H1 (cell line): ENCODE results near the gene AP2A1. TPM values are rescaled to one million over a fixed set of nuclear protein-coding genes. Genes with fewer than 3 reads are reported as not detected.

Experiments
- CTCF ChIA-PET: fragments of 300-600 bp; sonication (Branson Sonifier 250); formaldehyde crosslinking; loops from one replicate; lab custom pipeline; 2021; ENCODE audit not compliant: partially characterized antibody; lab: Charles Lee
- POLR2A ChIA-PET: fragments of 300-600 bp; sonication (Branson Sonifier 250); formaldehyde crosslinking; loops from one replicate; lab custom pipeline; 2021; ENCODE audit warnings: inconsistent platforms; ENCODE audit not compliant: partially characterized antibody; lab: Charles Lee
- DNase-seq, 2 experiments: peaks; one replicate each; pipeline versions ENCODE4 v3.0.0 to v3.0.0-alpha.2; 2010 to 2022; ENCODE audit warnings: low spot score in 2 of 2, low read depth in 1 of 2, mixed read lengths in 1 of 2
- FAIRE-seq: peaks from 2 replicates; lab custom pipeline; 2011; peaks lifted over from hg19 to GRCh38; lab: Jason Lieb, UNC
- H2AFZ ChIP-seq: 2 replicates; pipeline ENCODE4 v1.8.1; 2012; ENCODE audit warnings: low read length, inconsistent platforms
- H2AK5ac ChIP-seq: 2 replicates; pipeline ENCODE4 v1.6.1; 2013; ENCODE audit warnings: low read depth, low read length
- H2BK120ac ChIP-seq: replicated peaks from 2 replicates; pipeline ENCODE3; 2013; ENCODE audit warnings: low read depth, low read length, inconsistent platforms
- H2BK12ac ChIP-seq: 2 replicates; pipeline ENCODE4 v1.6.1; 2013; ENCODE audit warnings: low read depth, low read length
- H2BK15ac ChIP-seq: 2 replicates; pipeline ENCODE4 v1.6.1; 2013; ENCODE audit warnings: low read length
- H2BK20ac ChIP-seq: 2 replicates; pipeline ENCODE4 v1.6.1; 2013; ENCODE audit warnings: low read length
- H2BK5ac ChIP-seq: 2 replicates; pipeline ENCODE4 v1.6.1; 2013; ENCODE audit warnings: low read depth, low read length
- H3K14ac ChIP-seq: 2 replicates; pipeline ENCODE4 v1.6.1; 2013; ENCODE audit warnings: inconsistent platforms; ENCODE audit not compliant: insufficient read length
- H3K18ac ChIP-seq: 2 replicates; pipeline ENCODE4 v1.6.1; 2013; ENCODE audit warnings: low read length; ENCODE audit errors: extremely low read depth
- H3K23ac ChIP-seq: 2 replicates; pipeline ENCODE4 v1.6.1; 2013; ENCODE audit warnings: inconsistent platforms; ENCODE audit not compliant: insufficient read length
- H3K23me2 ChIP-seq: 2 replicates; pipeline ENCODE4 v1.6.1; 2013; ENCODE audit warnings: low read depth, low read length
- H3K27ac ChIP-seq: 2 replicates; pipeline ENCODE4 v1.6.1; 2011; ENCODE audit warnings: low read depth, low read length, inconsistent platforms
- H3K27me3 ChIP-seq, 4 experiments: replicated peaks in 1 of 4; 1 replicate in 1 of 4; 2 replicates in 3 of 4; pipeline versions ENCODE4 v1.6.1 to v1.8.1; 2011 to 2013; ENCODE audit warnings: low read length in 3 of 4, mild to moderate bottlenecking in 3 of 4, inconsistent platforms in 2 of 4, mixed read lengths in 2 of 4, moderate library complexity in 1 of 4; ENCODE audit not compliant: control insufficient read depth in 3 of 4, insufficient read depth in 3 of 4; ENCODE audit errors: extremely low read depth in 1 of 4
- H3K36me3 ChIP-seq, 4 experiments: 2 replicates each; pipeline versions ENCODE4 v1.6.1 to v1.8.1; 2011 to 2013; ENCODE audit warnings: mild to moderate bottlenecking in 4 of 4, low read length in 3 of 4, moderate library complexity in 2 of 4, control low read depth in 1 of 4, inconsistent platforms in 1 of 4; ENCODE audit not compliant: insufficient read depth in 4 of 4, control insufficient read depth in 2 of 4
- H3K4ac ChIP-seq: replicated peaks from 2 replicates; pipeline ENCODE3; 2013; ENCODE audit warnings: low read length, low read depth, mixed read lengths, inconsistent platforms; ENCODE audit not compliant: insufficient read length
- H3K4me1 ChIP-seq, 4 experiments: replicated peaks in 1 of 4; 1 replicate in 1 of 4; 2 replicates in 3 of 4; pipeline versions ENCODE4 v1.6.1 to v1.8.1; 2011 to 2013; ENCODE audit warnings: low read length in 3 of 4, inconsistent platforms in 2 of 4, mixed read lengths in 1 of 4; ENCODE audit not compliant: insufficient read depth in 4 of 4, control insufficient read depth in 3 of 4
- H3K4me2 ChIP-seq, 2 experiments: 2 replicates each; pipeline versions ENCODE4 v1.6.1 to v1.8.1; 2011 to 2013; ENCODE audit warnings: low read depth in 2 of 2, low read length in 2 of 2, control low read depth in 1 of 2, inconsistent platforms in 1 of 2, mild to moderate bottlenecking in 1 of 2; ENCODE audit not compliant: insufficient read depth in 1 of 2
- H3K4me3 ChIP-seq, 4 experiments: fragments of 200-600, 300-600 bp in 1 of 4; sonication (generic), shearing (Covaris generic), sonication (Bioruptor Twin) in 1 of 4; 2 replicates each; pipeline versions ENCODE4 v1.5.1 to v1.8.1; 2011 to 2016; ENCODE audit warnings: low read length in 4 of 4, low read depth in 3 of 4, control low read depth in 2 of 4, inconsistent platforms in 2 of 4, mild to moderate bottlenecking in 2 of 4, mixed read lengths in 1 of 4, moderate library complexity in 1 of 4; ENCODE audit not compliant: insufficient read depth in 2 of 4; ENCODE audit errors: extremely low read depth in 1 of 4
- H3K56ac ChIP-seq: replicated peaks from 2 replicates; pipeline ENCODE3; 2013; ENCODE audit warnings: low read depth, mild to moderate bottlenecking, mixed read lengths, low read length, inconsistent platforms; ENCODE audit not compliant: insufficient read length
- H3K79me1 ChIP-seq: 2 replicates; pipeline ENCODE4 v1.6.1; 2013; ENCODE audit warnings: low read depth, low read length, control low read depth
- H3K79me2 ChIP-seq, 2 experiments: 2 replicates each; pipeline versions ENCODE4 v1.6.1 to v1.8.1; 2012 to 2013; ENCODE audit warnings: low read length in 2 of 2, mild to moderate bottlenecking in 2 of 2, inconsistent platforms in 1 of 2; ENCODE audit not compliant: insufficient read depth in 2 of 2, control insufficient read depth in 1 of 2
- H3K9ac ChIP-seq, 4 experiments: replicated peaks in 1 of 4; 1 replicate in 1 of 4; 2 replicates in 3 of 4; pipeline versions ENCODE4 v1.6.1 to v1.8.1; 2011 to 2013; ENCODE audit warnings: low read depth in 3 of 4, low read length in 3 of 4, control low read depth in 2 of 4, mild to moderate bottlenecking in 2 of 4, moderate library complexity in 2 of 4, inconsistent platforms in 1 of 4; ENCODE audit errors: extremely low read depth in 1 of 4
- H3K9me3 ChIP-seq, 2 experiments: 2 replicates each; pipeline versions ENCODE4 v1.6.1 to v1.8.1; 2012 to 2013; ENCODE audit warnings: mild to moderate bottlenecking in 2 of 2, moderate library complexity in 2 of 2, control low read depth in 1 of 2, inconsistent platforms in 1 of 2, low read depth in 1 of 2, low read length in 1 of 2, mixed read lengths in 1 of 2; ENCODE audit not compliant: insufficient read depth in 2 of 2
- H4K20me1 ChIP-seq, 2 experiments: replicated peaks in 1 of 2; 2 replicates each; pipeline versions ENCODE3 to v1.8.1; 2011 to 2013; ENCODE audit warnings: inconsistent platforms in 2 of 2, low read length in 2 of 2, mild to moderate bottlenecking in 1 of 2; ENCODE audit not compliant: insufficient read depth in 2 of 2, control insufficient read depth in 1 of 2
- H4K5ac ChIP-seq: 2 replicates; pipeline ENCODE4 v1.6.1; 2013; ENCODE audit warnings: low read length, low read depth, mixed read lengths, inconsistent platforms; ENCODE audit not compliant: insufficient read length
- H4K8ac ChIP-seq: 2 replicates; pipeline ENCODE4 v1.8.0; 2013; ENCODE audit warnings: mild to moderate bottlenecking, moderate library complexity, low read length, inconsistent platforms; ENCODE audit not compliant: insufficient read depth; ENCODE audit errors: extremely low read depth
- H4K91ac ChIP-seq: replicated peaks from 2 replicates; pipeline ENCODE3; 2013; ENCODE audit warnings: low read length, mixed read lengths, inconsistent platforms; ENCODE audit not compliant: insufficient read length
- ATF3 ChIP-seq: IDR thresholded peaks from 2 replicates; pipeline ENCODE4 v1.6.1; 2011; ENCODE audit warnings: low read depth, mild to moderate bottlenecking, low read length; ENCODE audit not compliant: insufficient read depth
- CTCF ChIP-seq, 3 experiments: IDR thresholded peaks; 1 replicate in 2 of 3; 2 replicates in 1 of 3; pipeline versions ENCODE4 v1.5.1 to v1.6.1; 2011; ENCODE audit warnings: low read length in 3 of 3, mild to moderate bottlenecking in 3 of 3, inconsistent platforms in 2 of 3, low read depth in 1 of 3, moderate library complexity in 1 of 3; ENCODE audit not compliant: insufficient read depth in 1 of 3; ENCODE audit errors: control extremely low read depth in 1 of 3
- RNF2 ChIP-seq: fragments of 200-900, 300-1000 bp; sonication (generic); IDR thresholded peaks from 2 replicates; pipeline ENCODE4 v1.7.1; 2016; ENCODE audit warnings: borderline replicate concordance, low read depth, mild to moderate bottlenecking, antibody characterized with exemption, low read length; ENCODE audit not compliant: poor library complexity, severe bottlenecking; ENCODE audit errors: missing control alignments
- SAP30 ChIP-seq: fragments of 300-600 bp; sonication (generic); IDR thresholded peaks from 2 replicates; pipeline ENCODE4 v1.7.1; 2012; ENCODE audit warnings: low read length, moderate library complexity, mild to moderate bottlenecking, inconsistent platforms; ENCODE audit not compliant: insufficient read depth, insufficient replicate concordance
- WGBS, 2 experiments: shearing (Covaris generic) in 1 of 2; methylation state at CpG; one replicate each; pipeline versions ENCODE4 v1.1.6 to v1.1.7; 2013 to 2015; ENCODE audit warnings: low lambda C conversion rate in 2 of 2, mixed read lengths in 2 of 2, inconsistent platforms in 1 of 2, low coverage in 1 of 2, missing lambda C conversion rate in 1 of 2; ENCODE audit not compliant: insufficient replicate concordance in 2 of 2, insufficient coverage in 1 of 2, insufficient read length in 1 of 2; ENCODE audit errors: extremely low coverage in 1 of 2, missing lambda C conversion rate in 1 of 2; 5-methylcytosine and 5-hydroxymethylcytosine counted together
- polyA plus RNA-seq, 7 experiments: library from polyadenylated mRNA; depleted of rRNA in 3 of 7; stranded (reverse) in 5 of 7; unstranded in 2 of 7; fragments of >200 nt in 5 of 7; fragments of 200-250 nt in 2 of 7; gene quantifications; 1 replicate in 5 of 7; 2 replicates in 1 of 7; 4 replicates in 1 of 7; pipeline versions ENCODE4 v1.2.1 to v1.2.3, GENCODE V29; 2011 to 2013; ENCODE audit warnings: missing spikeins in 2 of 7, mixed read lengths in 2 of 7
- total RNA-seq: library from RNA; stranded (reverse); fragmentation: NEBNext Ultra II Directional; extraction: Animal tissue kit (Norgen Biotek cat#: 25700); gene quantifications from 2 replicates; pipeline ENCODE4 v1.2.1, GENCODE V29; 2021

The AP2A1 gene
- total and polyA plus RNA-seq, 2 of the 8 experiments (the other 6 are each of a cell fraction or from before 2014, with no cell fraction given), result 105 to 106 TPM

GRCh38 chr19:49775742-49776370, 9.1 kb downstream of the AP2A1 start:
- H3K79me2 ChIP-seq, result no peaks in the 10 kb centered on the region; a peak in 1 of 4 replicates
- no peak for DNase-seq
- H3K4ac ChIP-seq, result no peak overlapping the region
- H3K36me3 ChIP-seq, result no peaks in the 10 kb centered on the region; a peak in 1 of 8 replicates
- no peak overlapping the region for H3K9ac ChIP-seq
- no peak overlapping the region for H2BK12ac ChIP-seq
- no peak overlapping the region for H3K27ac ChIP-seq
- 0 out of 2 replicates have a peak overlapping the region, but pooled peaks have one; percentile 53 for H2AK5ac ChIP-seq
- POLR2A ChIA-PET, result interaction anchor here (1.0 to 2.5 kb wide), 3 partner anchors 9 to 87 kb away, joined by 3 to 7 read pairs (median 7); partner anchors contain the start of gene AP2A1
- H3K4me2 ChIP-seq, result no peak overlapping the region
- no peak overlapping the region for H4K5ac ChIP-seq
- no peak overlapping the region for H3K14ac ChIP-seq
- CTCF ChIA-PET, result interaction anchor here (1.8 kb wide), 1 partner anchor 18 kb away, joined by 5 read pairs; no protein-coding TSS in a partner anchor
- no peak overlapping the region for H4K91ac ChIP-seq
- no peak overlapping the region for H2BK5ac ChIP-seq
- H2BK20ac ChIP-seq, result no peak overlapping the region
- peaks cover 3 to 10% of the 10 kb centered on the region in 2 experiments for H4K20me1 ChIP-seq
- no peak overlapping the region for H2BK15ac ChIP-seq
- no peaks in the 10 kb centered on the region for H3K4me1 ChIP-seq
- no peak overlapping the region for H4K8ac ChIP-seq
- no peak overlapping the region for H3K23ac ChIP-seq
- no peak overlapping the region for H3K18ac ChIP-seq
- H2BK120ac ChIP-seq, result no peak overlapping the region
- no peak overlapping the region for H2AFZ ChIP-seq
- no peak for FAIRE-seq
- H3K23me2 ChIP-seq, result no peaks in the 10 kb centered on the region; the same call in 1 of the 2 replicates
- H3K79me1 ChIP-seq, result peaks cover 24% of the 10 kb centered on the region
- WGBS, 2 experiments, result 92% methylated on average over 13 of the region's 20 CpGs; no CpG with 5 or more reads in 1 of the 2 experiments
- H3K9me3 ChIP-seq, result no peaks in the 10 kb centered on the region
- H3K4me3 ChIP-seq, result no peak overlapping the region
- H3K56ac ChIP-seq, result no peak overlapping the region
- H3K27me3 ChIP-seq, result no peaks in the 10 kb centered on the region
- TF ChIP-seq ATF3, result no peak
- no peak for TF ChIP-seq RNF2
- TF ChIP-seq SAP30, result no peak
- no peak for TF ChIP-seq CTCF (IDR thresholded peaks at IDR 0.05; ENCODE audit: control extremely low read depth in 1 of 3, insufficient read depth in 1 of 3, low read depth in 1 of 3, low read length in 3 of 3)
